Embryonic facial prominence (tissue), 1 donor: ENCODE data around the gene AP4M1.

Experiments used
- DNase-seq: peaks from one replicate; pipeline ENCODE4 v3.0.0-alpha.2; 2016; ENCODE audit errors: extremely low spot score

AP4M1 gene, protein sequence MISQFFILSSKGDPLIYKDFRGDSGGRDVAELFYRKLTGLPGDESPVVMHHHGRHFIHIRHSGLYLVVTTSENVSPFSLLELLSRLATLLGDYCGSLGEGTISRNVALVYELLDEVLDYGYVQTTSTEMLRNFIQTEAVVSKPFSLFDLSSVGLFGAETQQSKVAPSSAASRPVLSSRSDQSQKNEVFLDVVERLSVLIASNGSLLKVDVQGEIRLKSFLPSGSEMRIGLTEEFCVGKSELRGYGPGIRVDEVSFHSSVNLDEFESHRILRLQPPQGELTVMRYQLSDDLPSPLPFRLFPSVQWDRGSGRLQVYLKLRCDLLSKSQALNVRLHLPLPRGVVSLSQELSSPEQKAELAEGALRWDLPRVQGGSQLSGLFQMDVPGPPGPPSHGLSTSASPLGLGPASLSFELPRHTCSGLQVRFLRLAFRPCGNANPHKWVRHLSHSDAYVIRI

DNA sequence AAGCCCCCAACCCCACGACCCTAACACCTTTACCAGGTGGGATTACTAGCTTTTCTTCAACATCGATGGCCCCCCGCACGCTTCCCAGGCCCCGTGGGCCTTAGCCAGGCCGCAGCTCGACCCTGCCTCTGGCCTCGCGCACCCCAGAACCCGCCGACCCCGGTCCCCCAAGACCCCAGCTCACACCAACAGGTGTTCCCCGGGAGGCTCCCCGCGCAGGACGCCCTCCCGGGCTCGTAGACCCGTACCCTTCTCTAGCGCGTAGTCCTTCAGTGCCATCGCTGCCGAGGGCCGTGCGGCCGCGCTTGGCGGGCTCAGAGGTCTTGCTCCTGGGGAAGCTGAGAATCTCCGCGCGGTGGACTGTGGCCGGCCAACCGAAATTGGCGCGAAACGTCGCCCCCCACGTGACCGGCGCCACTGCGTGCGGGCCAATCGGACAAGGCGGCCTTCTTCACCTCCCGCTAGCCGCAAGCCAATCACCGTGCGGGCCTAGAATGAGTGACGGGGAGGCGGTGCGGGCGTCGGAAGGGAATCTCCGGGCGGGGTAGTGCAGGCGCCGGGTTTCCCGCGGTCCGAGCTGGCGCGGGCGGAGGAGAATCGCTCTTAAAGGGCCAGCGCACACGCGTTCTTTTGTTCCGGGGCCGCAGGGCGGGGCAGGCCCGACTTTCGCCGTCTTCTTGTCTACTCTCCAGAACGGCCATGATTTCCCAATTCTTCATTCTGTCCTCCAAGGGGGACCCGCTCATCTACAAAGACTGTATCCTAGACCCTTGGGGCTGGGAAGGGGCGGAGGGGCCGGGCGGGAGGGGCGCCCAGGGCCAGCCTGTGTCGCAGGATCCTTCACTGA is at the start of gene AP4M1, which contains the start of gene MCM7:
Gene AP4M1, plus strand, starts transcription at position 628 of the 847 bp plus-strand sequence. Its CDS starts 72 bp downstream, at position 700.
Gene MCM7, minus strand, starts transcription at position 382 of the 847 bp plus-strand sequence. Its CDS starts 103 bp downstream, at position 279.
- DNase-seq: peak; percentile 96

- DNase-seq: peak; percentile 16
Measured at GRCh38 chr7:100053215-100053614, 48.2 kb upstream of the AP4M1 start.

- no peak for DNase-seq
Measured at GRCh38 chr7:100057006-100057405, 44.4 kb upstream of the AP4M1 start.

DNA sequence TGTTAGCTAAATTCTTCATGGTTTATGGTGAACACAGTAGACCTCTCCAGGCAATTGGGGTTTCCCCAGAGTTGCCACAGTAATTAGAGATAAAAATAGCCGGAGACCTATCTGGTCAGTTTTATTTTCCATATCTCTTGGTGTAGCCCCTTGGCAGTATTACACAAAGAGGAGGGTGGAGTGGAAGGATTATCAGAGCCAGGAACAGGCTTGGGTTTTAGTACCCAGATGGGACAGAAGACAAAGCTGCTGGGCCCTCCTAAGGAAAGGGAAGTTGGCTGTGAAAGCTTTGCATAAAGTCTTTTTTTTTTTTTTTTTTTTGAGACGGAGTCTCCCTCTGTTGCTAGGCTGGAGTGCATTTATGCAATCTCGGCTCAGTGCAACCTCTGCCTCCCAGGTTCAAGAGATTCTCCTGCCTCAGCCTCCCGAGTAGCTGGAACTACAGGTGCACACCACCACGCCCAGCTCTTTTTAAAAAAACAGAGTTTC is 42.1 kb upstream of the AP4M1 start:
- no peak for DNase-seq

GRCh38 chr7:100061518-100062193 is 39.8 kb upstream of the AP4M1 start:
- no peak for DNase-seq

- no peak for DNase-seq
Measured at GRCh38 chr7:100063376-100063775, 38.1 kb upstream of the AP4M1 start.

DNA sequence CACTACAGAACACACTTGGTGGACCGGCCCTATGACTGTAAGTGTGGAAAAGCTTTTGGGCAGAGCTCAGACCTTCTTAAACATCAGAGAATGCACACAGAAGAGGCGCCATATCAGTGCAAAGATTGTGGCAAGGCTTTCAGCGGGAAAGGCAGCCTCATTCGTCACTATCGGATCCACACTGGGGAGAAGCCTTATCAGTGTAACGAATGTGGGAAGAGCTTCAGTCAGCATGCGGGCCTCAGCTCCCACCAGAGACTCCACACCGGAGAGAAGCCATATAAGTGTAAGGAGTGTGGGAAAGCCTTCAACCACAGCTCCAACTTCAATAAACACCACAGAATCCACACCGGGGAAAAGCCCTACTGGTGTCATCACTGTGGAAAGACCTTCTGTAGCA is 37.3 kb upstream of the AP4M1 start:
- no peak for DNase-seq

DNA sequence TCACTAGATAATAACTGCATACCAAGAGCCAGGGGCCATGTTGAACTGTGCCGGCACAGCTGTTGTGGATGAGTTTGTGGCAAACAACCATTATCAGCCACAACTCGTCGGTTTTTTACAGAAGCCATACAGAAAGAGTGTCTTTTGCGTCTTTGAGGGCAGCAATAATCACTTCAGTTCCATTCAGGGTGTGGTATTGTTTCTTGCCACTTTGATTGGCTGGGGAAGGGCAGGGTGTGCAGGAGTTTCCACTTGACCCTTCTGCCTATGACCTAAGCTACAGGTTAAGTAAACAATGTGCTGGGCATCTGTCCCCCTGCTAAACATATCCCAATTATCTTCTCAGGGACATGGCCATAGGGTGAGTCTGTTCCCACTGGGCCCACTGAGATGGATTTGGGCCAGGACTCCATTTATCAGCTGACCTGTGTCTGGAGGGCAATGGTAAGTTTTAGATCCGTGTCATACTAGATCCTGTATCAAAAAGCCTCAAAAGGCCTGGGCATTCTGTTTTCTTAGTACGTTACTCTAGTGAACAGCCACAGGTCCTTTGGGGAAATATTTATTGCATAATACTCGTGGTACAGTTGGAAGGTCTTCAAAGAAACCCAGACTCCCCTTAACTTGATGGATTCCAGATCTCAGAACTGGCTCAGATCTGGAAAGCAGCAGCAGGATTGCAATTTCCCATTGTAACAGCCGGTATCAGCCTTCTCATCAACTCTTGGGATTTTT is 35.8 kb upstream of the AP4M1 start:
- no peak for DNase-seq

DNA sequence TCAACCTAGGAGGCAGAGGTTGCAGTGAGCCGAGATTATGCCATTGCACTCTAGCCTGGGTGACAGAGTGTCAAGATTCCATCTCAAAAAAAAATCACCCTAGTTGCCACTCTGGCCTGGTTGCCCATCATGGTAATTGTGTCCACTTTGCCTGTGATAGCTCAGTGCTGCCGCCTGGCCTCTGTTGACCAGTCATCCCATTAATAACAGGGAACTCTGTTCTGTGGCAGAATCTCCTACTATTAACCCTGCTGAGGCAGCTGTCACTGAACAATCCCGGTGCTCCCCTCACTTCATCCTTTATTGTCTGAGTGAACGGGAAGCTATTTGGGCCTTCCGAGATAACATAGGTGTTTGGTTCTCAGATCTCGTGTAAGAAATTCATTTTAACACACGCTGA is 34.5 kb upstream of the AP4M1 start:
- DNase-seq: no peak

DNA sequence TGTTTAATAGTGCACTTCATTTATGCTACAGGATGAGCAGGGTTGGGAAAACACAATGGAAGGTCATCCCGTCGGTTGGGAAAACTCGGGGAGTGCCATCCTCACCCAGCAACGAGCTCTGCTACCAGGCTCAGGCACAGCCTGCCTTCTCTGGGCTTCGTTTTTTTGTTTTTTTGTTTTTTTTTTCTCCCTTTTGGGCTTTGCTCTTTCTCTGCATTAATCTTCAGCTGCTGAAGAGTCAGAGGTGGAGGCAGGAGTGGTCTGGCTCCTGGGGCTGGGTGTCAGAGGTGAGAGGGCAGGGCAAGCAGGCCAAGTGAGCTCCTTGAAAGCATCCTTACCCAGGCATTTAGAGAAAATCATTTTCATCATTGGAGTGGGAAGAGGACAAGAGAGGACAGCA is 31.5 kb upstream of the AP4M1 start:
- no peak for DNase-seq

DNA sequence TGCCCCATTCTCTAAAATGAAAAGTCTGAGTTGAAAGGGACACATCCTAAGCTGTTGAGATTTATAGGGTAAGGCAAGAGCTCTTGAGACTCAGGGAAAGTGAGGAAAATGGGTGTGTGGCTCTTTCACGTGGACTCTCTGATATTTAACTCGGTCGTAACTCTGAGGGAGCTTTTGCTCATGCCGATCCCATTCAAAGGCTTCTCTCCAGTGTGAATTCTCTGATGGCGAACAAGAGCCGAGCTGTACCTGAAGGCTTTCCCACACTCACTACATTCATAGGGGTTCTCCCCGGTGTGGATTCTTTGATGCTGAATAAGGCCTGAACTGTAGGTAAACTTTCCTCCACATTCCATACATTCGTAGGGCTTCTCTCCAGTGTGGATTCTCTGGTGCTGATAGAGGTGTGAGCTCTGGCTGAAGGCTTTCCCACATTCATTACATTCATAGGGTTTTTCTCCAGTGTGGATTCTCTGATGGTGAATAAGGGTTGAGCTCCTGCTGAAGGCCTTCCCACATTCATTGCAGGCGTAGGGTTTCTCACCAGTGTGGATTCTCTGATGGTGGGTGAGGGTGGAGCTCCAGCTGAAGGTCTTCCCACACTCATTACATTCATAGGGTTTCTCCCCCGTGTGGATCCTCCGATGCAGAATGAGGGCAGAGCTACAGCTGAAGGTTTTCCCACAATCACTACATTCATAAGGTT is 30.3 kb upstream of the AP4M1 start:
- no peak for DNase-seq

- no peak for DNase-seq
Measured at GRCh38 chr7:100072462-100072861, 29.0 kb upstream of the AP4M1 start.

DNA sequence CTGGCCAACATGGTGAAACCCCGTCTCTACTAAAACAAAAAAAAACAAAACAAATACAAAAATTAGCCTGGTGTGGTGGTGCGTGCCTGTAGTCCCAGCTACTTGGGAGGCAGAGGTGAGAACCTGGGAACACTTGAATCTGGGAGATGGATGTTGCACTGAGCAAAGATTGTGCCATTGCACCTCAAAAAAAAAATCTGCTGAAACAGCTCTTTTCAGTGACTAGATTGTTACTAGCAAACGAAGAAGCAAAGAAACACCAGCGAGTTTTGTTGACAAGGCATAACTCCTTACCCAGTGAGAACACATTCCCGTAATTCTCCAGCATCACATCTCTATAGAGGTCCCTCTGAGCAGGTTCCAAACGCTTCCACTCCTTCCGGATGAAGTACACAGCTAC is 26.6 kb upstream of the AP4M1 start:
- no peak for DNase-seq

GRCh38 chr7:100075418-100075817 is 26.0 kb upstream of the AP4M1 start:
- DNase-seq: no peak

GRCh38 chr7:100077205-100077604 is 24.2 kb upstream of the AP4M1 start:
- DNase-seq: no peak

- no peak for DNase-seq
Measured at GRCh38 chr7:100079024-100079560, 22.4 kb upstream of the AP4M1 start.

DNA sequence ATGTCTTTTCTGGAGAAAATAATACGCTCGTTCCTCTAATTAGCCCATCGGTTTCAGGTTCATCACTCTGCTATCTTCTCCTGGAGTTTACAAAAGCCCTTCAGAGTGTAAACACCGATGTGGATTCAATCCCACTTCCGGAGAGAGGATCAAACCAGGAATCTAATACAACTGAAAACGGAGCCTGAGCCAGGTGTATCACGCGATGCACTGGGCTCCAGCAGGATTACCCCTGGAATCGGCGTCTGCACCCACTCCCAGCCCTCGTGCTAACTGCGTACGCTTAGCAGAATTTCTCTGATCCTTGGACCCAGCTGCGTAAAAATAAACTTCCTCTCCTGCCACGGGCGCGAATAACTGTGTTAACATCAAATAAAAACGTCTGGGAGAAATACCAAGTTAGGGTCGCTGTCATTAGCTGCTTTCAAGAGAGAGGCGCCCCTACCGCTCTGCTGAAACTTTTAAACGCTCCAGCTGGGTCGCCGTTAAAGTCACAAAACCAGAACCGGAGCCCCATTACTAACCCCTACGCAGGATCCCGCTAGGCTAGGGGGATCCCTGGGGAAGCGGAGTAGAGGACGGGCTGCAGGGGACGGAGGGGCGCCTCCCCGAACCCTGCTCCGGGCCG is 20.4 kb upstream of the AP4M1 start:
- DNase-seq: no peak

DNA sequence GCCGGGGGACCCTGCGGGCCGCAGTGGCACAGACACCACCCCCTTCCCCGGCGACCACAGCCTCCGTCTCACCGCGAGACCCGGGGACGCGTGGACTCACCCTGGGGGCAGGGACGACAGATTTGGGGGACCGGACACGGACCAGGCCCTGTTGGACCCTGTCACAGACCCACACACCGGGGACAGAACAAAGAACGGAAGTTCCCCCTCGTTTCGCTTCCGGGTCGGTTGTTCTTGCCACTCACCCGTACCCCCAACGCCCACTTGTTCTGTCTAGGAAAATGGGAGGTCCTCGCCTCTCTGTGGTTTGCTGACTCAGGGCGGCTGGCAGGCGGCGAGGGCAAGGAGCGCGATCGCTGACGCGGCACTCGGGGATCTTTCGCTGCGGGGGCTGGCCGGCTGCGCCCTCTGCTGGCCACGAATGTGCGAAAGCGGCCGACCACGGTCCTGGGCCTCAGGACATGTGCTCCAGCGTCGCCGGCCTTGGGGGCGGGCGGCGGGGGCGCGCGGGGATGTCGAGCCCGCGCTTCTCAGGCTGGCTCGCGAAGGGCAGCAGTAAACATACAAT is 19.8 kb upstream of the AP4M1 start, which contains the start of gene ZNF3:
Gene ZNF3, minus strand, starts transcription at position 189 of the 568 bp plus-strand sequence. CDS start 4,366 bp downstream, outside the sequence.
- DNase-seq: peak; percentile 97

DNA sequence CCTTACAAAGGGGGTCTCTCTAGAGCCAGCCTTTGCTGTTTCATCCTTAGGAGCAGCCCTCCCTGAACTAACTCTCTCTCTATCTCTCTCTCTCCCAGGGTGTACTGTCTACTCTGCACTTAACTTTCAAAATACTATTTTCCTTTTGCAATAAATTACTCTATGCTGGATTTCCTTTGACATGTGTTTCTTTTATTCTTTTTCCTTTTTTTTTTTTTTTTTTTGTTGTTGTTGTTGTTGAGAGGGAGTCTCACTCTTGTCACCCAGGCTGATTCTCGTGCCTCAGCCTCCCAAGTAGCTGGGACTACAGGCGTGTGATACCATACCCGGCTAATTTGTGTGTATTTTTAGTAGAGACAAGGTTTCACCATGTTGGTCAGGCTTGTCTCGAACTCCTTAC is 18.5 kb upstream of the AP4M1 start:
- no peak for DNase-seq
